ENCODE results near the gene SORBS1. TPM values are rescaled to one million over a fixed set of nuclear protein-coding genes. Genes with fewer than 3 reads are reported as not detected.

Gene SORBS1
- total and polyA plus RNA-seq, 2 donors (not counting 3 experiments of a cell fraction or from before 2014, with no cell fraction given) = 2.0 to 7.9 TPM

- POLR2A ChIA-PET = no interaction called here
- intact Hi-C loops (cut with micrococcal nuclease) = no loop called here
- no peaks in the 10 kb centered on the region for H3K79me2 ChIP-seq (ENCODE audit: control insufficient read depth, insufficient read depth, low read length)
- H3K4me2 ChIP-seq (ENCODE audit: insufficient read depth, low read length) = no peak overlapping the region
- no peaks in the 10 kb centered on the region for H3K9me1 ChIP-seq (replicated peaks; ENCODE audit: control insufficient read depth, extremely low read depth, insufficient read depth, low read length)
- H3K9me3 ChIP-seq (replicated peaks; ENCODE audit: control insufficient read depth, insufficient read depth, low read length) = no peaks in the 10 kb centered on the region
- H2AFZ ChIP-seq (ENCODE audit: low read depth, low read length) = no peak overlapping the region
- H3K4me3 ChIP-seq (replicated peaks in 1 of 3; ENCODE audit: insufficient read depth in 1 of 3, low read depth in 1 of 3, low read length in 3 of 3) = no peak overlapping the region
- H3K27me3 ChIP-seq (ENCODE audit: control insufficient read depth in 2 of 2, insufficient read depth in 2 of 2, low read length in 2 of 2) = peaks cover 0 to 3% of the 10 kb centered on the region in 2 experiments
- H3K27ac ChIP-seq (ENCODE audit: insufficient read depth, low read depth, low read length) = no peak overlapping the region
- H3K9ac ChIP-seq (replicated peaks; ENCODE audit: extremely low read depth, insufficient read depth, low read length) = no peak overlapping the region
- FAIRE-seq = no peak
- H3K36me3 ChIP-seq (ENCODE audit: control insufficient read depth in 2 of 2, extremely low read depth in 1 of 2, insufficient read depth in 2 of 2, low read length in 2 of 2) = no peaks in the 10 kb centered on the region
- BruUV-seq (replicated peaks) = no TSS peak
- no peak for DNase-seq (ENCODE audit: low read depth, low spot score)
- no peaks in the 10 kb centered on the region for H3K4me1 ChIP-seq (ENCODE audit: control insufficient read depth, extremely low read depth, insufficient read depth, low read length)
- H4K20me1 ChIP-seq (replicated peaks; ENCODE audit: control insufficient read depth, extremely low read depth, insufficient read depth, low read length) = no peaks in the 10 kb centered on the region
- dilution Hi-C loops (cut with MboI; ENCODE audit: extremely low pct_ligation_motif_present, low sequenced_read_pairs) = loop anchor here (25.0 kb wide), 1 partner anchor 166 kb away; no protein-coding TSS in a partner anchor
- CTCF ChIA-PET = interaction anchor here (1.3 to 1.9 kb wide), 2 partner anchors 9 to 26 kb away, joined by 5 to 7 read pairs; no protein-coding TSS in a partner anchor
- TF ChIP-seq, protein P1, sequence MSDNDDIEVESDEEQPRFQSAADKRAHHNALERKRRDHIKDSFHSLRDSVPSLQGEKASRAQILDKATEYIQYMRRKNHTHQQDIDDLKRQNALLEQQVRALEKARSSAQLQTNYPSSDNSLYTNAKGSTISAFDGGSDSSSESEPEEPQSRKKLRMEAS (IDR thresholded peaks at IDR 0.05; ENCODE audit: insufficient read depth, insufficient read length) = no peak
- TF ChIP-seq, protein P2, sequence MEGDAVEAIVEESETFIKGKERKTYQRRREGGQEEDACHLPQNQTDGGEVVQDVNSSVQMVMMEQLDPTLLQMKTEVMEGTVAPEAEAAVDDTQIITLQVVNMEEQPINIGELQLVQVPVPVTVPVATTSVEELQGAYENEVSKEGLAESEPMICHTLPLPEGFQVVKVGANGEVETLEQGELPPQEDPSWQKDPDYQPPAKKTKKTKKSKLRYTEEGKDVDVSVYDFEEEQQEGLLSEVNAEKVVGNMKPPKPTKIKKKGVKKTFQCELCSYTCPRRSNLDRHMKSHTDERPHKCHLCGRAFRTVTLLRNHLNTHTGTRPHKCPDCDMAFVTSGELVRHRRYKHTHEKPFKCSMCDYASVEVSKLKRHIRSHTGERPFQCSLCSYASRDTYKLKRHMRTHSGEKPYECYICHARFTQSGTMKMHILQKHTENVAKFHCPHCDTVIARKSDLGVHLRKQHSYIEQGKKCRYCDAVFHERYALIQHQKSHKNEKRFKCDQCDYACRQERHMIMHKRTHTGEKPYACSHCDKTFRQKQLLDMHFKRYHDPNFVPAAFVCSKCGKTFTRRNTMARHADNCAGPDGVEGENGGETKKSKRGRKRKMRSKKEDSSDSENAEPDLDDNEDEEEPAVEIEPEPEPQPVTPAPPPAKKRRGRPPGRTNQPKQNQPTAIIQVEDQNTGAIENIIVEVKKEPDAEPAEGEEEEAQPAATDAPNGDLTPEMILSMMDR (IDR thresholded peaks at IDR 0.05; ENCODE audit: extremely low read depth in 1 of 2, insufficient read depth in 1 of 2, low read depth in 1 of 2, low read length in 2 of 2) = no peak
- no peak for TF ChIP-seq POLR2A (IDR thresholded peaks at IDR 0.05; ENCODE audit: low read depth, low read length)
- no peak for TF ChIP-seq GATA2 (IDR thresholded peaks at IDR 0.05; ENCODE audit: insufficient read depth, insufficient read length, low read depth, low read length)
- no peak for TF ChIP-seq MYC (IDR thresholded peaks at IDR 0.05; ENCODE audit: low read depth, low read length)
- no peak for TF ChIP-seq EZH2 (IDR thresholded peaks at IDR 0.05; ENCODE audit: borderline replicate concordance, low read depth, low read length, severe bottlenecking)
- TF ChIP-seq POLR2AphosphoS5 (IDR thresholded peaks at IDR 0.05; ENCODE audit: insufficient read depth, low read depth, low read length) = no peak
- TF ChIP-seq JUN (IDR thresholded peaks at IDR 0.05; ENCODE audit: borderline replicate concordance, insufficient read depth, insufficient read length, low read depth) = no peak
- TF ChIP-seq FOS (IDR thresholded peaks at IDR 0.05; ENCODE audit: borderline replicate concordance, insufficient read depth, low read length) = no peak
These were observed 139.4 kb downstream of the SORBS1 start for GRCh38 chr10:95421782-95422181.

Data from endothelial cell of umbilical vein (primary cell).